GM10847 (cell line): ENCODE data around the gene SELP.

Experiments
- POLR2A ChIP-seq: IDR thresholded peaks from 2 replicates; pipeline ENCODE4 v1.6.1; 2011; ENCODE audit not compliant: insufficient read length; ENCODE audit errors: extremely low read depth

The SELP gene

GRCh38 chr1:169585181-169585580 lies 44.7 kb downstream of the SELP start:
- TF ChIP-seq POLR2A, result no peak

- TF ChIP-seq POLR2A, result no peak
These were observed 45.3 kb downstream of the SELP start for GRCh38 chr1:169584483-169585144.

GRCh38 chr1:169577981-169578738 lies 51.8 kb downstream of the SELP start:
- no peak for TF ChIP-seq POLR2A

- TF ChIP-seq POLR2A, result no peak
These were observed 53.0 kb downstream of the SELP start for GRCh38 chr1:169576935-169577331.

- TF ChIP-seq POLR2A, result no peak
These were observed 53.5 kb downstream of the SELP start for GRCh38 chr1:169576241-169576934.

- no peak for TF ChIP-seq POLR2A
These were observed 55.6 kb downstream of the SELP start for GRCh38 chr1:169574336-169574735.

- no peak for TF ChIP-seq POLR2A
These were observed 57.7 kb downstream of the SELP start for GRCh38 chr1:169572187-169572586.

GRCh38 chr1:169571450-169571849 lies 58.5 kb downstream of the SELP start:
- TF ChIP-seq POLR2A, result no peak

GRCh38 chr1:169570172-169570574 lies 59.8 kb downstream of the SELP start:
- TF ChIP-seq POLR2A, result no peak

GRCh38 chr1:169568497-169568896 lies 61.4 kb downstream of the SELP start:
- no peak for TF ChIP-seq POLR2A

GRCh38 chr1:169565335-169566271 lies 64.3 kb downstream of the SELP start:
- TF ChIP-seq POLR2A, result no peak

- TF ChIP-seq POLR2A, result no peak
These were observed 66.3 kb downstream of the SELP start for GRCh38 chr1:169563650-169564049.

- TF ChIP-seq POLR2A, result no peak
These were observed 66.8 kb downstream of the SELP start for GRCh38 chr1:169563019-169563615.

GRCh38 chr1:169561692-169562091 lies 68.2 kb downstream of the SELP start:
- no peak for TF ChIP-seq POLR2A

- no peak for TF ChIP-seq POLR2A
These were observed 72.8 kb downstream of the SELP start for GRCh38 chr1:169557131-169557530.
